Uterus (tissue), 4 donors: ENCODE results near the gene SH3RF3. TPM values are rescaled to one million over a fixed set of nuclear protein-coding genes. Genes with fewer than 3 reads are reported as not detected.

Experiments
- DNase-seq, 2 donors: peaks; one replicate each; pipeline ENCODE4 v3.0.0-alpha.2; 2019 to 2020
- H3K27ac ChIP-seq, 2 donors: fragments of 200-600 bp; sonication (generic); 1 replicate in 1 of 2; 2 replicates in 1 of 2; pipeline ENCODE4 v1.5.1; 2016 to 2018
- H3K27me3 ChIP-seq, 2 donors: fragments of 200-600 bp; sonication (generic); one replicate each; pipeline ENCODE4 v1.5.1; 2018 to 2019; ENCODE audit warnings: control low read depth in 1 of 2
- H3K36me3 ChIP-seq, 2 donors: fragments of 200-600 bp; sonication (generic); one replicate each; pipeline ENCODE4 v1.5.1; 2019; ENCODE audit warnings: control low read depth in 1 of 2
- H3K4me1 ChIP-seq, 2 donors: fragments of 200-600 bp; sonication (generic); one replicate each; pipeline ENCODE4 v1.5.1; 2018 to 2019; ENCODE audit warnings: control low read depth in 1 of 2
- H3K4me3 ChIP-seq, 2 donors: fragments of 200-600 bp; sonication (generic); 1 replicate in 1 of 2; 2 replicates in 1 of 2; pipeline ENCODE4 v1.5.1; 2018 to 2019; ENCODE audit warnings: mild to moderate bottlenecking in 1 of 2
- H3K9me3 ChIP-seq, 2 donors: fragments of 200-600 bp; sonication (generic); one replicate each; pipeline ENCODE4 v1.5.1; 2019; ENCODE audit warnings: control low read depth in 1 of 2
- CTCF ChIP-seq, 4 experiments: fragments of 200-600 bp in 2 of 4; fragments of 450-650 bp in 2 of 4; sonication (generic) in 2 of 4; IDR thresholded peaks; one replicate each; pipeline ENCODE4 v1.5.1; 2016 to 2019; ENCODE audit warnings: antibody characterized with exemption in 4 of 4, mild to moderate bottlenecking in 2 of 4, moderate library complexity in 1 of 4
- POLR2A ChIP-seq, 2 donors: fragments of 450-650 bp; IDR thresholded peaks; one replicate each; pipeline ENCODE4 v1.6.1; 2016; ENCODE audit warnings: antibody characterized with exemption in 2 of 2, mild to moderate bottlenecking in 1 of 2, moderate library complexity in 1 of 2
- intact Hi-C: fragments of 100-400 bp; cut with DNase I; formaldehyde crosslinking; loops from one replicate; pipeline ENCODE4 v1.15.1; 2023; ENCODE audit warnings: low total_unique reads
- total RNA-seq, 4 donors: library from RNA; depleted of rRNA in 3 of 4; stranded (reverse); fragments of >200 nt in 3 of 4; gene quantifications; one replicate each; pipeline versions ENCODE4 v1.1.0 to v1.2.4, GENCODE V29; 2014 to 2023
- donor health status: DM: yes; HTN: yes; CAD: no.

SH3RF3 gene
- total RNA-seq, 4 donors from 2014 or later: 5.1 to 10.2 (median 8.7) TPM; not detected in 1

- TF ChIP-seq POLR2A (IDR thresholded peaks at IDR 0.05) (no peak), CTCF (IDR thresholded peaks at IDR 0.05) (no peak)
- no peak for DNase-seq
- Histone ChIP-seq H3K9me3 (no peaks in the 10 kb centered on the region), H3K36me3 (no peaks in the 10 kb centered on the region), H3K4me1 (no peaks in the 10 kb centered on the region), H3K27ac (no peak overlapping the region), H3K27me3 (no peaks in the 10 kb centered on the region), H3K4me3 (no peak overlapping the region)
- intact Hi-C loops: no loop called here
Measured at GRCh38 chr2:109137616-109138015, 8.6 kb downstream of the SH3RF3 start.

GRCh38 chr2:109138449-109138848 lies 9.4 kb downstream of the SH3RF3 start:
- intact Hi-C loops: no loop called here
- no peaks in the 10 kb centered on the region for H3K36me3 ChIP-seq
- no peak for DNase-seq
- no peak for TF ChIP-seq CTCF (IDR thresholded peaks at IDR 0.05)
- TF ChIP-seq POLR2A (IDR thresholded peaks at IDR 0.05): no peak
- H3K4me3 ChIP-seq: no peak overlapping the region
- no peaks in the 10 kb centered on the region for H3K9me3 ChIP-seq
- no peak overlapping the region for H3K27ac ChIP-seq
- no peaks in the 10 kb centered on the region for H3K27me3 ChIP-seq
- H3K4me1 ChIP-seq: no peaks in the 10 kb centered on the region

GRCh38 chr2:109139002-109139401 lies 10.0 kb downstream of the SH3RF3 start:
- no peak for DNase-seq
- TF ChIP-seq CTCF (IDR thresholded peaks at IDR 0.05): no peak
- no peak for TF ChIP-seq POLR2A (IDR thresholded peaks at IDR 0.05)
- intact Hi-C loops: no loop called here
- no peaks in the 10 kb centered on the region for H3K4me1 ChIP-seq
- no peaks in the 10 kb centered on the region for H3K9me3 ChIP-seq
- H3K27me3 ChIP-seq: no peaks in the 10 kb centered on the region
- no peak overlapping the region for H3K27ac ChIP-seq
- no peak overlapping the region for H3K4me3 ChIP-seq
- no peaks in the 10 kb centered on the region for H3K36me3 ChIP-seq

- no peaks in the 10 kb centered on the region for H3K4me1 ChIP-seq
- no peak overlapping the region for H3K4me3 ChIP-seq
- no peak for TF ChIP-seq POLR2A (IDR thresholded peaks at IDR 0.05)
- no peak for TF ChIP-seq CTCF (IDR thresholded peaks at IDR 0.05)
- no peaks in the 10 kb centered on the region for H3K36me3 ChIP-seq
- H3K27ac ChIP-seq: no peak overlapping the region
- H3K9me3 ChIP-seq: no peaks in the 10 kb centered on the region
- DNase-seq: no peak
- no peaks in the 10 kb centered on the region for H3K27me3 ChIP-seq
- intact Hi-C loops: no loop called here
Measured at GRCh38 chr2:109139865-109140396, 10.9 kb downstream of the SH3RF3 start.

GRCh38 chr2:109141006-109141600 lies 12.1 kb downstream of the SH3RF3 start:
- TF ChIP-seq CTCF (IDR thresholded peaks at IDR 0.05) (no peak), POLR2A (IDR thresholded peaks at IDR 0.05) (no peak)
- Histone ChIP-seq H3K9me3 (no peaks in the 10 kb centered on the region), H3K36me3 (no peaks in the 10 kb centered on the region), H3K4me3 (no peak overlapping the region), H3K4me1 (no peaks in the 10 kb centered on the region), H3K27ac (no peak overlapping the region), H3K27me3 (no peaks in the 10 kb centered on the region)
- DNase-seq: no peak
- intact Hi-C loops: no loop called here
